K562 (cell line): Measurements from ENCODE around the gene ERFL. TPM values are rescaled to one million over a fixed set of nuclear protein-coding genes. Genes with fewer than 3 reads are reported as not detected.

Experiments
- GABPB2 ChIP-seq: fragments of 250-450 bp; sonication (Bioruptor Pico); conservative IDR thresholded peaks from 2 replicates; pipeline ENCODE4 v1.5.1; 2021; ENCODE audit warnings: mild to moderate bottlenecking
- HEY1 ChIP-seq: fragments of 250-450 bp; sonication (Bioruptor Pico); IDR thresholded peaks from 2 replicates; pipeline ENCODE4 v1.5.0; 2020; ENCODE audit warnings: mild to moderate bottlenecking, moderate library complexity, borderline replicate concordance
- L3MBTL2 ChIP-seq: fragments of 450-650 bp; IDR thresholded peaks from 2 replicates; pipeline ENCODE4 v1.6.1; 2016; ENCODE audit warnings: mild to moderate bottlenecking, moderate library complexity
- MECOM ChIP-seq: fragments of 250-450 bp; sonication (Bioruptor Pico); IDR thresholded peaks from 2 replicates; pipeline ENCODE4 v1.8.0; 2022; ENCODE audit warnings: inconsistent platforms
- POLR2G ChIP-seq: fragments of 200-400 bp; formaldehyde crosslinking; IDR thresholded peaks from 2 replicates; pipeline ENCODE4 v1.6.1; 2017; ENCODE audit warnings: low read depth, mild to moderate bottlenecking, antibody characterized with exemption, low read length, moderate library complexity
- PTBP1 ChIP-seq: fragments of 200-400 bp; formaldehyde crosslinking; IDR thresholded peaks from 2 replicates; pipeline ENCODE4 v1.6.1; 2017; ENCODE audit warnings: low read depth, low read length
- RAD21 ChIP-seq, 2 experiments: fragments of 250-450 bp in 1 of 2; fragments of 450-650 bp in 1 of 2; sonication (Bioruptor Pico) in 1 of 2; formaldehyde crosslinking in 1 of 2; IDR thresholded peaks in 1 of 2; conservative IDR thresholded peaks in 1 of 2; 2 replicates each; pipeline versions ENCODE4 v1.4.0 to v1.8.0; 2020 to 2022; ENCODE audit warnings: mild to moderate bottlenecking in 2 of 2, moderate library complexity in 1 of 2
- RNF2 ChIP-seq: sonication (generic); IDR thresholded peaks from 2 replicates; pipeline ENCODE4 v1.6.1; 2016
- TAF1 ChIP-seq: IDR thresholded peaks from 2 replicates; pipeline ENCODE4 v1.6.1; 2011; ENCODE audit warnings: mild to moderate bottlenecking, low read length, moderate library complexity; ENCODE audit not compliant: insufficient read depth, control insufficient read depth, severe bottlenecking; ENCODE audit errors: extremely low read depth
- ZNF134 ChIP-seq: fragments of 250-450 bp; sonication (Bioruptor Pico); conservative IDR thresholded peaks from 2 replicates; pipeline ENCODE4 v1.4.0; 2020
- ZNF785 ChIP-seq: fragments of 250-450 bp; sonication (Bioruptor Pico); IDR thresholded peaks from 2 replicates; pipeline ENCODE4 v1.4.0; 2020; ENCODE audit warnings: mild to moderate bottlenecking
- polyA plus RNA-seq, 8 experiments: library from polyadenylated mRNA; depleted of rRNA in 4 of 8; stranded (reverse) in 5 of 8; unstranded in 3 of 8; fragments of >200 nt; fragmentation: Nextera tagmentation in 2 of 8; fragmentation: Illumina TruSeq in 1 of 8; extraction: Ambion mirVana in 2 of 8; extraction: Trizol in 1 of 8; gene quantifications; 2 replicates each; pipeline versions ENCODE4 v1.2.1 to v1.2.3, GENCODE V29; 2011 to 2014; ENCODE audit warnings: inconsistent platforms in 1 of 8, missing spikeins in 1 of 8
- total RNA-seq, 7 experiments: library from RNA; depleted of rRNA in 6 of 7; stranded (reverse); fragments of >200 nt in 6 of 7; fragmentation: Illumina TruSeq in 2 of 7; extraction: Trizol in 2 of 7; gene quantifications; 2 replicates each; pipeline versions ENCODE4 v1.2.1 to v1.2.3, GENCODE V29; 2011 to 2021; ENCODE audit warnings: low replicate concordance in 1 of 7
- TF ChIP-seq, protein P1 (sequence below): fragments of 450-650 bp; IDR thresholded peaks from 2 replicates; pipeline ENCODE4 v1.6.1; 2016; ENCODE audit warnings: mild to moderate bottlenecking, moderate library complexity
- TF ChIP-seq, protein P2 (sequence below): fragments of 250-450 bp; sonication (Bioruptor Pico); IDR thresholded peaks from 2 replicates; pipeline ENCODE4 v1.5.0; 2022; ENCODE audit warnings: mild to moderate bottlenecking
- TF ChIP-seq, protein P3 (sequence below): sonication (generic); formaldehyde crosslinking; IDR thresholded peaks from 2 replicates; pipeline ENCODE4 v1.8.0; 2022; ENCODE audit warnings: mild to moderate bottlenecking, missing genetic modification reagents

The ERFL gene
- total and polyA plus RNA-seq, 9 of the 15 experiments (the other 6 are each of a cell fraction or from before 2014, with no cell fraction given), result 0.07 to 0.75 (median 0.32) TPM; not detected in 4

DNA sequence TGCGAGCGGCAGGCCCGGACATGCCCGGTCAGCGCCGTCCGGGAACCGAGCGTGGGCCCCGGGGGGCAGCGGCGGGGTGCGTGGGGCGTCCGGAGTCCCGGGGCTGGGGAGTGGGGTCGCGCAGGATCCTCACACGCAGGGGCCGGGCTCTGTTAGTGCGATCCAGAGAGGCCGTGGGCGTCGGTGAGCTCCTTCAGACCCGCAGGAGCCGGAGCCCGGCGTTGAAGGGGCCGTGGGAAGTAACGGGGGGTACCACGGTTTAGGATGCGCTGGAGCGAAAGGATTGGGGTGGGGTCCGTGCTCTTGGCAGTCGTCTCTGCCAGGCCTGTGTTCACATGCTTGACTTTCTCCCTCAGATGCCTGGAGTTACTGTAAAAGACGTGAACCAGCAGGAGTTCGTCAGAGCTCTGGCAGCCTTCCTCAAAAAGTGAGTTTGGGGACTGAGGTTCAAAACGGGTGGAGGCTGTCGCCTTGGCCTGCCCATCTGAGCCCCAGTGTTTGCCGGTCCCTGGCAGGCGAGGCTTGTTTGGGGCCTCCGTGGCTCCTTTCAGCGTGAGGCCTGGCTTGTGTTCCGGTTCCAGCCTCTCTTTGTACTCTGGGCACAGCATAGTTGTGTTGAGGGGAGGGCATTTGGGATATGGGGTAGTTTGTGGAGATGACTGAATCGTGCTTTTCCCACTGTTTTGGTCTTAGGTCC lies 67.7 kb downstream of the ERFL start (continued):
- TF ChIP-seq, protein P1, sequence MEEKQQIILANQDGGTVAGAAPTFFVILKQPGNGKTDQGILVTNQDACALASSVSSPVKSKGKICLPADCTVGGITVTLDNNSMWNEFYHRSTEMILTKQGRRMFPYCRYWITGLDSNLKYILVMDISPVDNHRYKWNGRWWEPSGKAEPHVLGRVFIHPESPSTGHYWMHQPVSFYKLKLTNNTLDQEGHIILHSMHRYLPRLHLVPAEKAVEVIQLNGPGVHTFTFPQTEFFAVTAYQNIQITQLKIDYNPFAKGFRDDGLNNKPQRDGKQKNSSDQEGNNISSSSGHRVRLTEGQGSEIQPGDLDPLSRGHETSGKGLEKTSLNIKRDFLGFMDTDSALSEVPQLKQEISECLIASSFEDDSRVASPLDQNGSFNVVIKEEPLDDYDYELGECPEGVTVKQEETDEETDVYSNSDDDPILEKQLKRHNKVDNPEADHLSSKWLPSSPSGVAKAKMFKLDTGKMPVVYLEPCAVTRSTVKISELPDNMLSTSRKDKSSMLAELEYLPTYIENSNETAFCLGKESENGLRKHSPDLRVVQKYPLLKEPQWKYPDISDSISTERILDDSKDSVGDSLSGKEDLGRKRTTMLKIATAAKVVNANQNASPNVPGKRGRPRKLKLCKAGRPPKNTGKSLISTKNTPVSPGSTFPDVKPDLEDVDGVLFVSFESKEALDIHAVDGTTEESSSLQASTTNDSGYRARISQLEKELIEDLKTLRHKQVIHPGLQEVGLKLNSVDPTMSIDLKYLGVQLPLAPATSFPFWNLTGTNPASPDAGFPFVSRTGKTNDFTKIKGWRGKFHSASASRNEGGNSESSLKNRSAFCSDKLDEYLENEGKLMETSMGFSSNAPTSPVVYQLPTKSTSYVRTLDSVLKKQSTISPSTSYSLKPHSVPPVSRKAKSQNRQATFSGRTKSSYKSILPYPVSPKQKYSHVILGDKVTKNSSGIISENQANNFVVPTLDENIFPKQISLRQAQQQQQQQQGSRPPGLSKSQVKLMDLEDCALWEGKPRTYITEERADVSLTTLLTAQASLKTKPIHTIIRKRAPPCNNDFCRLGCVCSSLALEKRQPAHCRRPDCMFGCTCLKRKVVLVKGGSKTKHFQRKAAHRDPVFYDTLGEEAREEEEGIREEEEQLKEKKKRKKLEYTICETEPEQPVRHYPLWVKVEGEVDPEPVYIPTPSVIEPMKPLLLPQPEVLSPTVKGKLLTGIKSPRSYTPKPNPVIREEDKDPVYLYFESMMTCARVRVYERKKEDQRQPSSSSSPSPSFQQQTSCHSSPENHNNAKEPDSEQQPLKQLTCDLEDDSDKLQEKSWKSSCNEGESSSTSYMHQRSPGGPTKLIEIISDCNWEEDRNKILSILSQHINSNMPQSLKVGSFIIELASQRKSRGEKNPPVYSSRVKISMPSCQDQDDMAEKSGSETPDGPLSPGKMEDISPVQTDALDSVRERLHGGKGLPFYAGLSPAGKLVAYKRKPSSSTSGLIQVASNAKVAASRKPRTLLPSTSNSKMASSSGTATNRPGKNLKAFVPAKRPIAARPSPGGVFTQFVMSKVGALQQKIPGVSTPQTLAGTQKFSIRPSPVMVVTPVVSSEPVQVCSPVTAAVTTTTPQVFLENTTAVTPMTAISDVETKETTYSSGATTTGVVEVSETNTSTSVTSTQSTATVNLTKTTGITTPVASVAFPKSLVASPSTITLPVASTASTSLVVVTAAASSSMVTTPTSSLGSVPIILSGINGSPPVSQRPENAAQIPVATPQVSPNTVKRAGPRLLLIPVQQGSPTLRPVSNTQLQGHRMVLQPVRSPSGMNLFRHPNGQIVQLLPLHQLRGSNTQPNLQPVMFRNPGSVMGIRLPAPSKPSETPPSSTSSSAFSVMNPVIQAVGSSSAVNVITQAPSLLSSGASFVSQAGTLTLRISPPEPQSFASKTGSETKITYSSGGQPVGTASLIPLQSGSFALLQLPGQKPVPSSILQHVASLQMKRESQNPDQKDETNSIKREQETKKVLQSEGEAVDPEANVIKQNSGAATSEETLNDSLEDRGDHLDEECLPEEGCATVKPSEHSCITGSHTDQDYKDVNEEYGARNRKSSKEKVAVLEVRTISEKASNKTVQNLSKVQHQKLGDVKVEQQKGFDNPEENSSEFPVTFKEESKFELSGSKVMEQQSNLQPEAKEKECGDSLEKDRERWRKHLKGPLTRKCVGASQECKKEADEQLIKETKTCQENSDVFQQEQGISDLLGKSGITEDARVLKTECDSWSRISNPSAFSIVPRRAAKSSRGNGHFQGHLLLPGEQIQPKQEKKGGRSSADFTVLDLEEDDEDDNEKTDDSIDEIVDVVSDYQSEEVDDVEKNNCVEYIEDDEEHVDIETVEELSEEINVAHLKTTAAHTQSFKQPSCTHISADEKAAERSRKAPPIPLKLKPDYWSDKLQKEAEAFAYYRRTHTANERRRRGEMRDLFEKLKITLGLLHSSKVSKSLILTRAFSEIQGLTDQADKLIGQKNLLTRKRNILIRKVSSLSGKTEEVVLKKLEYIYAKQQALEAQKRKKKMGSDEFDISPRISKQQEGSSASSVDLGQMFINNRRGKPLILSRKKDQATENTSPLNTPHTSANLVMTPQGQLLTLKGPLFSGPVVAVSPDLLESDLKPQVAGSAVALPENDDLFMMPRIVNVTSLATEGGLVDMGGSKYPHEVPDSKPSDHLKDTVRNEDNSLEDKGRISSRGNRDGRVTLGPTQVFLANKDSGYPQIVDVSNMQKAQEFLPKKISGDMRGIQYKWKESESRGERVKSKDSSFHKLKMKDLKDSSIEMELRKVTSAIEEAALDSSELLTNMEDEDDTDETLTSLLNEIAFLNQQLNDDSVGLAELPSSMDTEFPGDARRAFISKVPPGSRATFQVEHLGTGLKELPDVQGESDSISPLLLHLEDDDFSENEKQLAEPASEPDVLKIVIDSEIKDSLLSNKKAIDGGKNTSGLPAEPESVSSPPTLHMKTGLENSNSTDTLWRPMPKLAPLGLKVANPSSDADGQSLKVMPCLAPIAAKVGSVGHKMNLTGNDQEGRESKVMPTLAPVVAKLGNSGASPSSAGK, result no peak
- TF ChIP-seq RAD21 (CRISPR knock-in tag; conservative IDR thresholded peaks at IDR 0.05 in 1 of 2, IDR thresholded peaks at IDR 0.05 in 1 of 2) (no peak), PTBP1 (no peak), ZNF134 (CRISPR knock-in tag) (no peak), MECOM (no peak), RNF2 (no peak), TAF1 (no peak), L3MBTL2 (no peak), POLR2G (peak; percentile 72), HEY1 (CRISPR knock-in tag) (no peak), GABPB2 (CRISPR knock-in tag) (no peak), ZNF785 (CRISPR knock-in tag) (no peak)
- TF ChIP-seq, protein P2, sequence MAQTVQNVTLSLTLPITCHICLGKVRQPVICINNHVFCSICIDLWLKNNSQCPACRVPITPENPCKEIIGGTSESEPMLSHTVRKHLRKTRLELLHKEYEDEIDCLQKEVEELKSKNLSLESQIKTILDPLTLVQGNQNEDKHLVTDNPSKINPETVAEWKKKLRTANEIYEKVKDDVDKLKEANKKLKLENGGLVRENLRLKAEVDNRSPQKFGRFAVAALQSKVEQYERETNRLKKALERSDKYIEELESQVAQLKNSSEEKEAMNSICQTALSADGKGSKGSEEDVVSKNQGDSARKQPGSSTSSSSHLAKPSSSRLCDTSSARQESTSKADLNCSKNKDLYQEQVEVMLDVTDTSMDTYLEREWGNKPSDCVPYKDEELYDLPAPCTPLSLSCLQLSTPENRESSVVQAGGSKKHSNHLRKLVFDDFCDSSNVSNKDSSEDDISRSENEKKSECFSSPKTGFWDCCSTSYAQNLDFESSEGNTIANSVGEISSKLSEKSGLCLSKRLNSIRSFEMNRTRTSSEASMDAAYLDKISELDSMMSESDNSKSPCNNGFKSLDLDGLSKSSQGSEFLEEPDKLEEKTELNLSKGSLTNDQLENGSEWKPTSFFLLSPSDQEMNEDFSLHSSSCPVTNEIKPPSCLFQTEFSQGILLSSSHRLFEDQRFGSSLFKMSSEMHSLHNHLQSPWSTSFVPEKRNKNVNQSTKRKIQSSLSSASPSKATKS (CRISPR knock-in tag), result no peak
- TF ChIP-seq, protein P3, sequence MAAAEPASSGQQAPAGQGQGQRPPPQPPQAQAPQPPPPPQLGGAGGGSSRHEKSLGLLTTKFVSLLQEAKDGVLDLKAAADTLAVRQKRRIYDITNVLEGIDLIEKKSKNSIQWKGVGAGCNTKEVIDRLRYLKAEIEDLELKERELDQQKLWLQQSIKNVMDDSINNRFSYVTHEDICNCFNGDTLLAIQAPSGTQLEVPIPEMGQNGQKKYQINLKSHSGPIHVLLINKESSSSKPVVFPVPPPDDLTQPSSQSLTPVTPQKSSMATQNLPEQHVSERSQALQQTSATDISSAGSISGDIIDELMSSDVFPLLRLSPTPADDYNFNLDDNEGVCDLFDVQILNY (CRISPR knock-in tag), result peak; percentile 21; the same call in 1 of the 2 replicates
